NCI-H2171 (cell line): ENCODE data around the gene MGAT1.

Experiments
- DNase-seq: peaks from one replicate; lab custom pipeline; 2025; lab: John Stamatoyannopoulos, UW

Gene MGAT1

GRCh38 chr5:180823940-180824629, 21.5 kb upstream of the MGAT1 start:
- DNase-seq, result no peak

DNA sequence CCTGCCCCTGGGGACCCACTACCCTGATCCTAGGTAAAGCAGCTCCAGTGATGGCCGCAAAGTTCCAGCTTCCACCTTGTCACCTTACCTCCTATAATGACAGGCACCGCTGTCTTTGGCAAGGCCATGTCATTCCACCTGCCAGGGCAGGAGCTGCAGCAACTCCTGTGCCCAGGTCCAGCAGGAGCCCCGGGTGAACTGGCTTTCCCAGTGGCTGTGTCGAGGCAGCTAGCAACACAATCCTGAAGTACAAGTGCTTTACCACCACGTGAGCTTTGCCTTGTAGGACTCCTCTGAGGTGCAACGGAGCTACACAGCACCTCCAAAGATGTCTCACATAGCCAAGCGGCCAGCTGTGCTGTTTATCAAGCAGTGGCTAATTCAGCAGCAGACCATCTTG, 20.7 kb upstream of the MGAT1 start:
- DNase-seq, result no peak

DNA sequence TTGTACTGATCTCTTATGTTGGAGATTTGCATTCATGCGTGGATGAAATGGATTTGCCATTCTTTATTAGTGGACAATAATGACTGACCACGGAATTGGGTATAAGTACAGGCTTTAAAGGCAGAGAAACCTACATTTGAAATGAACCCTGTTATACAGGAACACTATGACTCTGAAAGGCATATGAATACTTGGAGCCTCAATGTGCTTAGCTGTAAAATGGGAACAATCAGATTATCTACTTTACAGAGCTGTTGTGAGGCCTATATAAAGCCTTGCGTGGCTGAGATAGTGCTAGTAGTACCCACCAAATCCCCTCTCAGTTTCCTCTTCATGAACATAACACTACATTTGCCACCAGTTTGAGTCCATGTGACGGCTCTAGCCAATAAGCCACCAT, 18.9 kb upstream of the MGAT1 start:
- DNase-seq, result no peak

DNA sequence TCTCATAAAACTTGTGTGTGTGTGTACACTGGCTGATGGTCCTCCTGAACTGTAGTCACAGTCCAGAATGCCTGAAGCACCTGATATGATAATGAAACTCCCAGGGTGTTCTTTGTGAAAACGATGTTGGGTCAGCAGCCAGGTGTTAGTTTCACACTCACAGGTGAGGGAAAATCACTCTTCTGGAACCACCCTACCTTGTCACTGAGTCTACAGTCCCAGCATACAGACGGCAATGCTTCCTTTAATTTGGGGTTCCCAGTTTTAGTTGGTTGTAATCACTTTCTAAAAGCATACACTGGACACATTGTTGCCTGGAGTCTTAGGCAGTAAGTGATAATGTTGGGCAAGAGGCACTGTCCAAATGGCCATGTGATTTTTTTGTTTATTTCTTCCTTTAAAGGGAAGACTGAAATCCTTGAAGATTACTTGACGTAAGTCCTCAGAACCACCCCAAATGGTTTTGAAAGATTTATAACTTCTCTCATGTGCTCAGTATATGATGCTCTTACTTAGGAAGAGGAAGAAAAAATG, 18.2 kb upstream of the MGAT1 start:
- no peak for DNase-seq

DNA sequence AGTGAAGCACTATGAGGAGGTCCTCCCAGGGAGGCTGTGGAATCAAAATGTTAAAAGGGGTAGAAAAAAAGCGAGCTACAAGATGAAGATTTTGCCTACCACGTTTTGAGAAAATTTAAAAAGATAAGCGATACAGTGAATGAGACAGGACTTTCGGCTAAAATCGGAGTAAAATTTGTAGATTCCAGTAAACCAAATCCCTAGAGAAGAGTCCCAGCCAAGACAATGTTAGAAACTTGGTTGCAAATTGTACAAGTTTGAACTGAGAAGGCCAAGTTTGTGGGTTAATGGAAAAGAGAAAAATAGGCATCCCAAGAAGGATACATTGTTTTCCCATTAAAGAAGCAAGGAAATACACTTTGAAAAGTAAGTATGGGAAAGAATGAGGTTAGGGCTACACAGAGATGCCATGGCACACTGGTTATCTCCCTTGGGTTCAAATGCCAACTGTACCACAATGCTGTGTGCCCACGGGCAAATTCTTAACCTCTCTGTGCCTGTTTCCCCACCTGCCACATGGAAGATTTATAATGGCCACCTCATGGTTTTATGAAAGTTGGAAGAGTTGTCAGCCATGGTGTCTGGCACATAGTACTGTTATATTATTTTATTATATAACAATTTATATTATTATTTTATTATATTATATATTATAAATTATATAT, 16.2 kb upstream of the MGAT1 start:
- DNase-seq, result no peak

DNA sequence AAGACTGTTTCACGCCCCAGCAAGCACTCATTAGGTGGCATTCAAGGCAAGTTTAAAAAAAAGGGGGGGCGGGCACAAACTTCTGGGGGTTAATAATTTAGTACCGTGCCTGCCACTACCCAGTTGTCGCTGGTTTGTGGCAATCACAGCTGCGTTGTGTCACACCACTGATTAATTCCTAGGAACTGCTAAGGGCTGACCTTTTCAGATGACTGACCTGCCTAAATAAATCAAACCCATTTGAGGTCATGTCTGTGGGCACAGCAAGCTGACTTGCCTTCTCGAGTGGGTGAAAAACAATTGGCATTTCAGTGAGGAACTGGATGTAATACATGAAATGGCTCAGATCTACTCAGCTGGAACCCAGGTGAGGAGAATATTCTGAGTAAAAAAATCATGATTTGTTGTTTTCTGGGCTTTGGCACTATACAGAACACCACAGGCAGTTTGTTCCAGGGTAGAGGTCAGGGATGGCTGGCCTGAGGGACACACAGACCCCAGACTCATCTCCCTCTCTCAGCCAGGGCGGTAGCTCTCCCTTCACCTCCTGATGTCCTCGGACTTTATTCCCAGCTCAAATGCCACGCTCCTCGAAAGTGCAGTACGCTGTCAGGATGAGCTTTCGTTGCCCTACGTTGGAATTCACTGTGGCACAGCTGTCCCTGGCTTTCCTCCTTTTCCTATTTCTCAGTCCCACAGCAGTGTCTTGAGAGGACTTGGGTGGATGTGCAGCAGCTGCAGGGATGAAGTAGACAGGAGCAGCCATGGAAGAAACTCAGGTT, 15.5 kb upstream of the MGAT1 start:
- DNase-seq, result no peak

DNA sequence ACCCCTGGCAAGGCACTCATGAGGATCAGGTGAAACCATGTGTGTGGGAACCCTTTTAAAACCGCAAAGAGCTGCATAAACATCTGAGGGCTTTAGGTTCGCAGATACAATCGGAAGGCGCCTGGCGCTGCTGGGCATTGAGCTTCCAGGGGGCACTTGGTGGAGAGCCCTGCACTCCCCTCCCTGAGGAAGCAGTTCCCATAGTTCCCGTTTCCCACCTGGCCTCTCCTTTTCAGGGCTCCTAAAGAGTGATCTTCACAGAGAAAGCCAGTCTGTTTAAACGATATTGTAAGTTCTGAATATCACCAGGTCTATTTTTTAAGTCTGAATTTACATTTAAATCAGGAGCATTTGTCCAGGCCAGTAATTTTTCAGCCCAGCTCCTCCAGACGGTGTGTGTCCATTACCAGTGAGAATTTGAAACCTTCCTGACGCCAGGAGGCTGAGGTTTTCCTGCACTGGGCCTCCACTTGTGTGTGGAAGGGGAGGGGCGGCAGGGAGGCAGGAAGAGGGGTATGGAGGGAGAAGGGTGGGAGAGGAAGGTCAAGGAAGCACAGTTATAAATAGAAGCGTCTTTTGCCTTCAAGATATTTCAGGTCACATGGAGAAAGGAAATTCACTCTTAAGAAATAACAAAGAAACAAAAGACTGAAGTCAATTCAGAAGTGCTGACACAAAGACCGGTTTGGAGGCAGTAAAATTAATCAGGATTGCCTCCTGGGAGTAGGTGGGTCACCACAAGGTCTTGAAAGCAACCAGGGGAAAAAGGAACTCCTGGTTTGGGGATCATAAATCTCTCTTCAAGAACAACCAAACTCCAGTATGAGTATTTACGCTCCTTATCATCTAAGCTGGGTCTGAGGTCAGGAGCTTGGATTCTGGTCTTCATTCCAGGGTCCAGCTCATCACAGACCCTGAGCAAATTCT, 14.3 kb upstream of the MGAT1 start:
- DNase-seq, result no peak

GRCh38 chr5:180815293-180815917, 12.8 kb upstream of the MGAT1 start:
- DNase-seq, result no peak

DNA sequence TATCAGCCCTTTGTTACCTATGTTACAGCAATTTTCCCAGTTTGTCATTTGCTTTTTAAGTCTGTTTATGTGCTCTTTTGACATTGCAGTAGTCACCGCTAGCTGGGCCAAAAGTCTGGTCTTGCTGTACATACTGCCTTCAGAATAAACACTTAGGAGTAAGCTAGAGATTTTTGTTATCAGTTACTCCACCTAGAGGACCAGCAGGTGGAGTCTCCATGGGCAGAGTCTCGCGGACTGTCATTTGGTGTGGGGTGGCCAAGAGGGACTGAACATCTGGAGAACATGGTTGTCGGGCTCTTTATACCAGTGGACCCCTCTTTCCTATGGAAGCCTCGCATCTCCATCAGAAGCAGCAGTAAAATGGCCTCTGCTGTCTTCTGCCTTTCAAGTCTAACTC, 10.8 kb upstream of the MGAT1 start:
- no peak for DNase-seq

- no peak for DNase-seq
Measured at GRCh38 chr5:180811623-180812124, 9.1 kb upstream of the MGAT1 start.

GRCh38 chr5:180810959-180811622, 8.5 kb upstream of the MGAT1 start:
- DNase-seq, result no peak

DNA sequence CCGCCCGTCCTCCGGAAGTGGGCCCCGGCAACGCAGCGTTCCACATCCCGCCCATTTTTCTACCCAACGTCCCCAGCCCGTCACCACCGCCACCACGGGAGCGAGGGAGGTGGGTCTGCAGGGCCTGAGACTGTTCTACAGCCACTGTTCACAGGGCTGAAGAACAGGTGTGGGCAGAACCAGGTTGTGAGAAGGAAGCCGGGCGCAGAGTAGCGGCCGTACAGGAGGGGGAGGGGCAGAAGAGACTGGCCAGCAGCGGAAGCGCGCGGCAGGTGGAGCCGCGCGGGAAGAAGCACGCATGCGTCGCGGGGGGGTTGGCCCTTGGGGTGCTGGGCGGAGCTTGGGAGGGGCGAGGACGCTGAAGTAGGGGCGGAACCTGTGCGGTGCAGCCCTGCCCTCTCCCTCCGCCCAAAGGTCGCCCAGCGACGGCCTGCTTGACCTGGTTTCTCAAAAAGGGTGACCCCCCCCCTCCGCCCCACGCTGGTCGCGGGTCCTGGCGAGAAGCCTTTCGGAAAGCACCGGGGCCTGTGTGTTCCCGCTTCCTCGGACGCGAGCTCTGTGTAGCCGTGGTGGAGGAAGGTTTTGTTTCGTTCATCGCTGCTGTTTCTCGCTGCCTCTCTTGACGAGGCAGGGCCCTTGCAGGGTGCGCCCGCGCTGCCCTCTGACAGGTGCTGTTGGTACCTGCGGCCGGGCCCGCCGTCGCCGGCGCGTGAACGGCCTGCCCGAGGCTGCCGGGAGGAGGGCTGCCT, 7.8 kb upstream of the MGAT1 start:
- DNase-seq, result peak; percentile 70

- DNase-seq, result peak; percentile 73
Measured at GRCh38 chr5:180809403-180810209, 7.0 kb upstream of the MGAT1 start.

- DNase-seq, result no peak
Measured at GRCh38 chr5:180808461-180809000, 5.9 kb upstream of the MGAT1 start.

- DNase-seq, result no peak
Measured at GRCh38 chr5:180807654-180808414, 5.2 kb upstream of the MGAT1 start.

DNA sequence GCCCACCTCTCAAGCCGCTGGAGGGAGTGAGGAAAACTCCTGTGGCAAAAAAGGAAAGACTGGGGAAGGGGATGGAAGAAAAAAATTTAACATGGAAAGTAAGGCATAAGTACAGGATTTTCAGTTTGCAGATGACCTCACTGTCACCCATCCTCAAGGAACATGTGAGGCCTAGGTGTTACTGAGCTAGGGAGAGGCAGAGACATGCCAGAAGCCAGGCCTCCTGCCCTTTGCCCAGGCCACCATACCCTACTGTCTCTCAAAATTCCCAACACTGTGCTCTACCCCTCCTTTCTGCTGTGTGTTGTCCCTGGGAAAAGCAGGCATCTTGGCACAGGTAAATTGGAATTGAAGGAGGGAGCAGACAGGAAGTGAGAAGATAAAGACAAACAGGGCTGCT, 4.4 kb upstream of the MGAT1 start:
- DNase-seq, result no peak

DNA sequence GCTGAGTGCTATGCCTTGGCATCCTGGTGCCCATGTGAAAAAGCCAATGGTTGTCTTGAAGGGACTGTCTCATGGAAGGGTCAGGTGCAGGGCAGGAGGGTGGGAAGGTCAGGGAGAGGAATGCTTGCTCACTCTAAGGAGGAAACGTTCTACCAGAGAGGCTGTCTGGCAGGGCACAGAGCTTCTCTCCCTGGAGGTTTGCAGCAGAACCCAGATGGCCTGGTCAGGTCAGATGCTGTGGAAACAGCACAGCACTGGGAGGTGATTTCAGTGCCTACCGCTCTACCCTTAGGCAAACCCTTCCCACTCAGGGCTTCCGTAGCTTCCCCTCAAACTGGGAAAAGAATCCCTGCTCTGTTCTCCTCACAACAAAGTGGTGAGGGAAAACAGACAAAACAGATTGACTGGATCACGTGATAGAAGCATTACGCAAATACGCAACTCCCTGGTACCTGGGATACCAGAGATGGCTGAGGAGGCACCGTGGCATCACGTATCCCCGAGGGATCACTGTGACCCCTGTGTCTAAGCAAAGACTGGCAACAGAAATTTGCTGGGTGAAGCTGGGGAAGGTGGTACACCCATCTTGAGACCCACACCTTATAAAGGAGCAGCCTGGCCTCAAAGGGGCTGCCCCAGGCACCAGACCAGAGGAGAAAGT, 3.9 kb upstream of the MGAT1 start:
- peak; percentile 15 for DNase-seq
